Stimulated activated CD4-positive, alpha-beta T cell treated with anti-CD3 and anti-CD28 coated beads, Interleukin-2, amount 100 ng/mL, for 48 hours (primary cell): Measurements from ENCODE around the gene COPS2.
"Not testable (repeated sequence)": the region's sequence is repeated elsewhere in the genome, so short reads cannot be mapped to it uniquely, and the experiment has no call there.

Experiments
- DNase-seq, 2 donors: peaks; one replicate each; pipeline ENCODE4 v3.0.0-alpha.2; 2020

Gene COPS2

DNA sequence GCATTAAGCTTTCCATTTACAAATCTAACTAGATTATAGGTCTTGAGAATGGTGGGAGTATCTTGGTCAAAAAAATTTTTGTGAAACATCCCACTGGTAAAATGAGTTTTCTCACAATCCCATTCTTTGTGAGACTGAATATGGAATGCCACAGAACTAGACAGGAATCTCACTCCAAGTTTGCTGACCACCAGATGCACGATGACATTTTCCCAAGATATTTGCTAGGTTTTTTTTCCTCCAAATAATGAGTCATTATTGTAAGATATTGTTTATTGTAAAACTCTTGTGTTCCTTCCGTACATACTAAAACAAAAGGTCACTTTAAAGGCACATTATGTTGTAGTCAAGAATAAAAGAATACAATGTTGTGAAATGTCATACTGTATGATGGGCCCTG lies 53.9 kb downstream of the COPS2 start:
- DNase-seq: no peak

- no peak for DNase-seq
Measured at GRCh38 chr15:49096090-49096750, 59.2 kb downstream of the COPS2 start.

- no peak for DNase-seq
Measured at GRCh38 chr15:49094923-49095322, 60.5 kb downstream of the COPS2 start.

- DNase-seq: no peak
Measured at GRCh38 chr15:49093252-49094105, 61.9 kb downstream of the COPS2 start.

DNA sequence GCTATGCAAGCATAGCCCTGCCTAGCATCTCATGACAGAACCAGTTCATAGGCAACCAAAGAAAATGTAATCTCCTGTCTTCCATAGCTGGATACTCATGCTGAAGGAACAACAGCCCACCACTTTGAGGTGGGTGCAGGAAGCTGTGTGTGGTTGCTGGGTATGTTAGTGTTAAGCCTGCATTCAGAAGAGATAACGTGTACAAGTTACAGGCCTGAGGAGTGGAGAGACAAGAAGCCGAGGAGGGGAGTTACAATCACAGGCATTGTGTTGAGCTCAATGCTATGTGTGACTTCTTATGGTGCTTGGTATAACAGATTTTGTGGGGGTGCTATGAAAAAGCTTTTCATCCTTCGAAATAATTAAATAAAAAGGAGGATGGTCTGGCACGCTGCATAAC lies 66.4 kb downstream of the COPS2 start:
- DNase-seq: no peak

GRCh38 chr15:49085696-49086459 lies 69.5 kb downstream of the COPS2 start:
- no peak for DNase-seq

- no peak for DNase-seq
Measured at GRCh38 chr15:49084285-49084570, 71.2 kb downstream of the COPS2 start.

- no peak for DNase-seq
Measured at GRCh38 chr15:49083401-49084284, 71.8 kb downstream of the COPS2 start.

GRCh38 chr15:49082960-49083359 lies 72.4 kb downstream of the COPS2 start:
- no peak for DNase-seq

DNA sequence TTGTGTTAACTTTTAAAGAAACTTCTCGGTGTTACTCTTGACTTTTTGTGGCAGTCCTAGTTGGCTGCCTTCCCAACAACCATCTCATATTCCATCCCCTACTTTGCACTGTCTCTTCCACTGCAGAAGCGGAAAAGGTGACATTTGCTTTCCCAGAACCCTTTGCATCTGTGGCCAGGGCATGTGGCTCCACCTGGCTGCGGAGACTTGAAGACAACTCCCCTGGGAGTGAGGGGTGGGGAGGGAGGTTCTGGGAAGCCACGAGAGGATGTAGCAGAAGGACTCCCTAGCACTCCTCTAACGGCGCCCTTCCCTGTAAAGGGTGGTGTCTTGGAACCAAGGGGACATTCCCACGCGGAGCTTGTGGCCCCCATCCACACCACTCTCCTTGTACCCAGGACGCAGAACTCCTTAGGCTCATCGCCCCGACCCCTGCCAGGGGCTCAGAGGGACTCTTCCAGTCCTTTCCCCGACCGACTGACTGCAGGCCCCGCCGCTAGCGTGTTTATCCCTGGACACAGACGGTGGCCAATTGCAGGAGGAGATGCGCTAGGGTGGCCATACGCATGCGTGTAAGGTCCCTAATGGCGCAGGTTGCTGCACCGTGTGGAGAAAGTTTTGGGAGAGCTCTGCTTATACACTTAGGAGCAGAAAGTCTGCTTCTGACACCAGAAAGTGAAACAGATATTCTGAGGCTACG lies 75.9 kb downstream of the COPS2 start:
- no peak for DNase-seq

DNA sequence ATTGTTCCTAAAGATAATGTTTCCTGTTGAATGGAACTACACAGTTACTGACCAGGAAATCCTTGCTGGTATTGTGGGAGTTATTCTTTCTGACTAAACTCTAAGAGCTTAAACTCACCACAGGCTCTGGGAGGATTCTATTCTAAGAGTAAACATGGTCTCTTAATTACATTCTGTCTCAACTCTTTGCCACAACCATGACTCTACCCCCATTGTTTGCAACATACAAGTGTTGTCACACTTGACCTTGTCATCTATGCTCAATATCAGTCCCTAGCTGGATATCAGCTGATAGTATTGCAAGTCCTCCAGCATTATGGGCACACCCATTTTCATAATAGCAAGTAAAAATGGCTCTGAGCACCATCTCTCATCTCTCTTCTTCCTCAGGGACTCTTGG lies 79.5 kb downstream of the COPS2 start:
- no peak for DNase-seq

GRCh38 chr15:49074589-49075287 lies 80.7 kb downstream of the COPS2 start:
- DNase-seq: not testable (repeated sequence)
